Panc1 (cell line): Measurements from ENCODE around the gene CES3. TPM values are rescaled to one million over a fixed set of nuclear protein-coding genes. Genes with fewer than 3 reads are reported as not detected.

ENCODE experiments used
- ATAC-seq: fragments of 200-7000 bp; cut with Tn5 transposase; 2 replicates; pipeline ENCODE4 v1.9.1; 2020; ENCODE audit warnings: mild to moderate bottlenecking, moderate library complexity
- BruUV-seq: library from RNA; stranded (reverse); fragments of 400-500 nt; replicated peaks from 2 replicates; lab custom pipeline; 2021; lab: Mats Ljungman, UMichigan
- CTCF ChIA-PET: fragments of 300-600 bp; sonication (Branson Sonifier 250); formaldehyde crosslinking; loops from one replicate; lab custom pipeline; 2022; ENCODE audit warnings: antibody characterized with exemption; lab: Charles Lee
- POLR2A ChIA-PET: fragments of 300-600 bp; sonication (Branson Sonifier 250); formaldehyde crosslinking; loops from one replicate; lab custom pipeline; 2022; ENCODE audit warnings: antibody characterized with exemption; lab: Charles Lee
- DNase-seq: peaks from one replicate; pipeline ENCODE4 v3.0.0-alpha.2; 2010; ENCODE audit warnings: low read depth, low spot score
- H3K27ac ChIP-seq: 2 replicates; pipeline ENCODE4 v1.5.1; 2011; ENCODE audit warnings: mild to moderate bottlenecking, low read length, inconsistent platforms
- H3K27me3 ChIP-seq: fragments of 200-500 bp; sonication (Bioruptor generic); 2 replicates; pipeline ENCODE4 v1.6.0; 2014; ENCODE audit warnings: low read length, inconsistent platforms; ENCODE audit not compliant: control insufficient read depth, insufficient read depth
- H3K36me3 ChIP-seq: fragments of 200-500 bp; sonication (Bioruptor generic); 2 replicates; pipeline ENCODE4 v1.5.1; 2014; ENCODE audit warnings: inconsistent platforms, mild to moderate bottlenecking, low read length, moderate library complexity; ENCODE audit not compliant: control insufficient read depth, insufficient read depth
- H3K4me1 ChIP-seq: 2 replicates; pipeline ENCODE4 v1.5.1; 2011; ENCODE audit warnings: inconsistent platforms, mild to moderate bottlenecking, low read length, moderate library complexity; ENCODE audit not compliant: control insufficient read depth, insufficient read depth
- H3K4me3 ChIP-seq, 2 experiments: 2 replicates each; pipeline ENCODE4 v1.5.1; 2011 to 2012; ENCODE audit warnings: low read depth in 2 of 2, low read length in 2 of 2, mild to moderate bottlenecking in 2 of 2, inconsistent platforms in 1 of 2, moderate library complexity in 1 of 2
- H3K9me3 ChIP-seq: fragments of 200-500 bp; sonication (Bioruptor generic); 2 replicates; pipeline ENCODE4 v1.5.1; 2014; ENCODE audit warnings: low read depth, mild to moderate bottlenecking, inconsistent platforms, low read length, moderate library complexity; ENCODE audit not compliant: control insufficient read depth, insufficient read depth
- CTCF ChIP-seq: fragments of 450-650 bp; IDR thresholded peaks from 2 replicates; pipeline ENCODE4 v1.5.1; 2017; ENCODE audit warnings: mild to moderate bottlenecking
- POLR2AphosphoS5 ChIP-seq: IDR thresholded peaks from 2 replicates; pipeline ENCODE4 v1.6.1; 2012; ENCODE audit warnings: mild to moderate bottlenecking, low read depth, low read length, moderate library complexity
- REST ChIP-seq, 2 experiments: IDR thresholded peaks; 2 replicates each; pipeline ENCODE4 v1.6.1; 2011 to 2012; ENCODE audit warnings: low read depth in 2 of 2, control low read depth in 1 of 2, low read length in 1 of 2, mild to moderate bottlenecking in 1 of 2, moderate library complexity in 1 of 2; ENCODE audit not compliant: insufficient read depth in 1 of 2
- SIN3A ChIP-seq: IDR thresholded peaks from 2 replicates; pipeline ENCODE4 v1.6.1; 2012; ENCODE audit warnings: low read depth, mild to moderate bottlenecking, low read length, moderate library complexity, borderline replicate concordance; ENCODE audit not compliant: insufficient read depth
- TCF7L2 ChIP-seq: IDR thresholded peaks from 2 replicates; pipeline ENCODE4 v1.6.1; 2011; ENCODE audit warnings: mild to moderate bottlenecking, low read depth, low read length, inconsistent platforms
- in situ Hi-C: cut with HindIII; loops from 2 replicates; pipeline ENCODE4 v1.10.0; 2016; ENCODE audit warnings: low sequenced_read_pairs, low pct_unique_long_range_greater_than_20kb
- intact Hi-C: fragments of 100-400 bp; cut with micrococcal nuclease; formaldehyde crosslinking; loops from one replicate; pipeline ENCODE4 v1.10.0; 2022; ENCODE audit not compliant: unreplicated experiment
- total RNA-seq: library from RNA; stranded (reverse); gene quantifications from one replicate; pipeline ENCODE4 v1.2.1, GENCODE V29; 2021; ENCODE audit not compliant: unreplicated experiment

Gene CES3
- total RNA-seq, 1 experiment from 2014 or later, result not detected

- DNase-seq, result no peak
- Histone ChIP-seq H3K27ac (no peak overlapping the region), H3K4me3 (no peak overlapping the region), H3K9me3 (no peaks in the 10 kb centered on the region), H3K27me3 (no peaks in the 10 kb centered on the region), H3K4me1 (no peaks in the 10 kb centered on the region), H3K36me3 (no peaks in the 10 kb centered on the region)
- no peak for TF ChIP-seq POLR2AphosphoS5
- TF ChIP-seq REST (IDR thresholded peaks at IDR 0.05; ENCODE audit: insufficient read depth in 1 of 2, low read depth in 2 of 2, low read length in 1 of 2), result no peak
- no peak for TF ChIP-seq CTCF
- no peak for TF ChIP-seq TCF7L2
- no peak for TF ChIP-seq SIN3A
- in situ Hi-C loops (no loop called here), intact Hi-C loops (loop anchor here (2.0 to 10.0 kb wide), 3 partner anchors 38 to 140 kb away; partner anchors contain the start of genes B3GNT9, FBXL8, PHAF1 and TRADD)
- ChIA-PET POLR2A (no interaction called here), CTCF (no interaction called here)
- BruUV-seq, result no TSS peak
- ATAC-seq, result peak; percentile 3; the same call in 1 of the 2 replicates
These were observed 53.7 kb downstream of the CES3 start for GRCh38 chr16:67014634-67015312.

- TF ChIP-seq POLR2AphosphoS5 (no peak), CTCF (peak; percentile 48; the same call in 1 of the 2 replicates)
- no TSS peak for BruUV-seq
- H3K27me3 ChIP-seq, result no peaks in the 10 kb centered on the region
- POLR2A ChIA-PET, result no interaction called here
- ATAC-seq (0 out of 2 replicates have a peak, but pooled peaks have one; percentile 28), DNase-seq (no peak)
- H3K27ac ChIP-seq, result no peak overlapping the region
- no peak overlapping the region for H3K4me3 ChIP-seq
- intact Hi-C loops, result loop anchor here (2.0 to 10.0 kb wide), 3 partner anchors 39 to 139 kb away; partner anchors contain the start of genes B3GNT9, FBXL8, PHAF1 and TRADD
- no peaks in the 10 kb centered on the region for H3K36me3 ChIP-seq
- H3K4me1 ChIP-seq, result no peaks in the 10 kb centered on the region
- in situ Hi-C loops, result no loop called here
- CTCF ChIA-PET, result no interaction called here
- H3K9me3 ChIP-seq, result no peaks in the 10 kb centered on the region
These were observed 54.3 kb downstream of the CES3 start for GRCh38 chr16:67015313-67015731.
